GM23338 (cell line): ENCODE measurements around the gene DUSP1. TPM values are rescaled to one million over a fixed set of nuclear protein-coding genes. Genes with fewer than 3 reads are reported as not detected.

Experiments used
- ATAC-seq: fragments of 200-7000 bp; cut with Tn5 transposase; 3 replicates; pipeline ENCODE4 v1.9.1; 2020
- DNase-seq: peaks from one replicate; pipeline ENCODE4 v3.0.0-alpha.2; 2015; ENCODE audit warnings: low spot score
- H2AFZ ChIP-seq: fragments of 200-600 bp; sonication (generic); 2 replicates; pipeline ENCODE4 v1.8.0; 2016; ENCODE audit warnings: antibody characterized with exemption, mild to moderate bottlenecking, moderate library complexity
- H3F3A ChIP-seq: fragments of 200-600 bp; sonication (generic); replicated peaks from 2 replicates; pipeline ENCODE4 v1.8.0; 2017; ENCODE audit warnings: antibody characterized with exemption, mixed run types, low read depth
- H3K27ac ChIP-seq: fragments of 200-600 bp; sonication (generic); 2 replicates; pipeline ENCODE4 v1.6.1; 2016; ENCODE audit warnings: low read depth
- H3K27me3 ChIP-seq: fragments of 200-600 bp; sonication (generic); 2 replicates; pipeline ENCODE4 v1.8.0; 2016; ENCODE audit warnings: mild to moderate bottlenecking, mixed run types, moderate library complexity; ENCODE audit not compliant: insufficient read depth
- H3K36me3 ChIP-seq: fragments of 200-600 bp; sonication (generic); 2 replicates; pipeline ENCODE4 v1.8.0; 2016; ENCODE audit warnings: mild to moderate bottlenecking; ENCODE audit not compliant: insufficient read depth
- H3K4me1 ChIP-seq: fragments of 200-600 bp; sonication (generic); 2 replicates; pipeline ENCODE4 v1.8.0; 2016; ENCODE audit warnings: mild to moderate bottlenecking, moderate library complexity; ENCODE audit not compliant: insufficient read depth
- H3K4me2 ChIP-seq: fragments of 200-600 bp; sonication (generic); 2 replicates; pipeline ENCODE4 v1.7.1; 2017; ENCODE audit warnings: mixed run types
- H3K4me3 ChIP-seq: fragments of 200-600 bp; sonication (generic); 2 replicates; pipeline ENCODE4 v1.6.1; 2016; ENCODE audit warnings: mixed run types
- H3K79me2 ChIP-seq: fragments of 200-600 bp; sonication (generic); replicated peaks from 2 replicates; pipeline ENCODE4 v1.8.0; 2017; ENCODE audit warnings: mild to moderate bottlenecking; ENCODE audit not compliant: insufficient read depth
- H3K9me2 ChIP-seq: fragments of 200-600 bp; sonication (generic); 2 replicates; pipeline ENCODE4 v1.8.0; 2017; ENCODE audit not compliant: insufficient read depth
- H4K20me1 ChIP-seq: fragments of 200-600 bp; sonication (generic); replicated peaks from 2 replicates; pipeline ENCODE4 v1.8.0; 2017; ENCODE audit warnings: mild to moderate bottlenecking; ENCODE audit not compliant: insufficient read depth
- H3K27ac Mint-ChIP-seq: 2 replicates; pipeline ENCODE4 v1.8.0; 2020; ENCODE audit warnings: inconsistent platforms, mild to moderate bottlenecking, moderate library complexity, mixed read lengths
- H3K27me3 Mint-ChIP-seq: 3 replicates; pipeline ENCODE4 v1.8.0; 2022; ENCODE audit warnings: low read depth, mild to moderate bottlenecking, moderate library complexity, mixed read lengths, inconsistent platforms; ENCODE audit not compliant: insufficient read depth, poor library complexity
- H3K36me3 Mint-ChIP-seq: 3 replicates; pipeline ENCODE4 v1.8.0; 2021; ENCODE audit warnings: low read depth, mild to moderate bottlenecking, inconsistent platforms, moderate library complexity, mixed read lengths
- H3K4me1 Mint-ChIP-seq: 3 replicates; pipeline ENCODE4 v1.8.0; 2020; ENCODE audit warnings: mild to moderate bottlenecking, inconsistent platforms, mixed read lengths
- H3K4me3 Mint-ChIP-seq: 3 replicates; pipeline ENCODE4 v1.8.0; 2021; ENCODE audit warnings: moderate library complexity, mild to moderate bottlenecking, inconsistent platforms, mixed read lengths
- H3K9me3 Mint-ChIP-seq: 3 replicates; pipeline ENCODE4 v1.8.0; 2020; ENCODE audit warnings: moderate library complexity, mild to moderate bottlenecking, inconsistent platforms, mixed read lengths
- CREB1 ChIP-seq: fragments of 250-450 bp; sonication (Bioruptor Pico); IDR thresholded peaks from 2 replicates; pipeline ENCODE4 v1.5.0; 2020; ENCODE audit warnings: low read depth, mild to moderate bottlenecking, moderate library complexity
- CTCF ChIP-seq, 2 experiments: fragments of 200-600 bp in 1 of 2; sonication (generic) in 1 of 2; conservative IDR thresholded peaks; 2 replicates each; pipeline versions ENCODE4 v1.5.1 to v1.6.1; 2016 to 2017; ENCODE audit warnings: antibody characterized with exemption in 2 of 2, low read depth in 2 of 2, mild to moderate bottlenecking in 2 of 2, moderate library complexity in 1 of 2
- ETS1 ChIP-seq: IDR thresholded peaks from 2 replicates; pipeline ENCODE4 v1.6.1; 2016; ENCODE audit warnings: antibody characterized with exemption
- EZH2 ChIP-seq: fragments of 200-600 bp; sonication (generic); IDR thresholded peaks from one replicate; pipeline ENCODE4 v1.8.0; 2017; ENCODE audit warnings: antibody characterized with exemption, mild to moderate bottlenecking, low read depth; ENCODE audit not compliant: unreplicated experiment
- EZH2phosphoT487 ChIP-seq: fragments of 200-600 bp; sonication (generic); IDR thresholded peaks from one replicate; pipeline ENCODE4 v1.8.1; 2018; ENCODE audit warnings: antibody characterized with exemption; ENCODE audit not compliant: unreplicated experiment
- JUNB ChIP-seq: IDR thresholded peaks from one replicate; pipeline ENCODE4 v1.6.1; 2016; ENCODE audit warnings: antibody characterized with exemption; ENCODE audit not compliant: unreplicated experiment
- NANOG ChIP-seq: IDR thresholded peaks from 2 replicates; pipeline ENCODE4 v1.6.1; 2016; ENCODE audit warnings: antibody characterized with exemption, borderline replicate concordance
- REST ChIP-seq: IDR thresholded peaks from one replicate; pipeline ENCODE4 v1.6.1; 2018; ENCODE audit warnings: antibody characterized with exemption; ENCODE audit not compliant: unreplicated experiment
- STAT1 ChIP-seq: IDR thresholded peaks from one replicate; pipeline ENCODE4 v1.6.1; 2016; ENCODE audit warnings: antibody characterized with exemption; ENCODE audit not compliant: unreplicated experiment
- ZNF114 ChIP-seq: fragments of 250-450 bp; sonication (Bioruptor Pico); IDR thresholded peaks from 2 replicates; pipeline ENCODE4 v1.5.0; 2020; ENCODE audit warnings: mild to moderate bottlenecking, moderate library complexity
- ZNF331 ChIP-seq: fragments of 250-450 bp; sonication (Bioruptor Pico); IDR thresholded peaks from 2 replicates; pipeline ENCODE4 v1.5.0; 2020; ENCODE audit warnings: low read depth, mild to moderate bottlenecking, moderate library complexity
- ZNF462 ChIP-seq: fragments of 250-450 bp; sonication (Bioruptor Pico); IDR thresholded peaks from 2 replicates; pipeline ENCODE4 v1.5.0; 2020; ENCODE audit warnings: mild to moderate bottlenecking, moderate library complexity
- polyA plus RNA-seq: library from polyadenylated mRNA; unstranded; fragments of >200 nt; fragmentation: Nextera tagmentation; extraction: Ambion mirVana; gene quantifications from 2 replicates; pipeline ENCODE4 v1.2.1, GENCODE V29; 2016
- total RNA-seq: library from RNA; depleted of rRNA; stranded (reverse); fragments of >200 nt; shearing (Covaris generic); gene quantifications from 2 replicates; pipeline ENCODE4 v1.2.3, GENCODE V29; 2014

The DUSP1 gene
- total and polyA plus RNA-seq, 2 experiments from 2014 or later: 9.7 to 17.2 TPM

GRCh38 chr5:172790496-172790889, 19.5 kb upstream of the DUSP1 start:
- Mint-ChIP-seq H3K4me1 (peaks cover 5% of the 10 kb centered on the region; the same call in 2 of the 3 replicates), H3K27me3 (peaks cover 6% of the 10 kb centered on the region), H3K27ac (no peak overlapping the region), H3K9me3 (no peaks in the 10 kb centered on the region), H3K36me3 (no peaks in the 10 kb centered on the region), H3K4me3 (no peak overlapping the region)
- H3K4me1 ChIP-seq: peaks cover 6% of the 10 kb centered on the region; the same call in 1 of the 2 replicates
- H4K20me1 ChIP-seq: no peaks in the 10 kb centered on the region
- no peak overlapping the region for H3K4me3 ChIP-seq
- H3K79me2 ChIP-seq: no peaks in the 10 kb centered on the region
- no peaks in the 10 kb centered on the region for H3K36me3 ChIP-seq
- H3K4me2 ChIP-seq: no peak overlapping the region
- no peak overlapping the region for H3K27ac ChIP-seq
- DNase-seq: no peak
- H2AFZ ChIP-seq: no peak overlapping the region
- no peaks in the 10 kb centered on the region for H3K9me2 ChIP-seq
- ATAC-seq: no peak
- no peaks in the 10 kb centered on the region for H3K27me3 ChIP-seq
- H3F3A ChIP-seq: no peaks in the 10 kb centered on the region
- TF ChIP-seq ZNF114 (CRISPR knock-in tag) (no peak), ZNF331 (CRISPR knock-in tag) (no peak), ZNF462 (CRISPR knock-in tag) (no peak), EZH2 (no peak), CREB1 (no peak), NANOG (no peak), REST (no peak), CTCF (conservative IDR thresholded peaks at IDR 0.05; ENCODE audit: low read depth in 2 of 2) (no peak), STAT1 (no peak), ETS1 (no peak), JUNB (no peak), EZH2phosphoT487 (no peak)
